GM18505 (cell line): ENCODE data around the gene UBR1.

ENCODE experiments used
- ATAC-seq: cut with Tn5 transposase; IDR thresholded peaks from one replicate; pipeline ENCODE4 v1.9.1; 2021; ENCODE audit not compliant: unreplicated experiment
- POLR2A ChIP-seq: IDR thresholded peaks from 4 replicates; pipeline ENCODE4 v1.6.1; 2011; ENCODE audit warnings: borderline replicate concordance; ENCODE audit not compliant: insufficient read depth, insufficient read length; ENCODE audit errors: extremely low read depth

Gene UBR1

GRCh38 chr15:43127752-43128151, 21.9 kb upstream of the UBR1 start:
- ATAC-seq: no peak
- TF ChIP-seq POLR2A: no peak

- no peak for ATAC-seq
- TF ChIP-seq POLR2A: no peak
Observed at GRCh38 chr15:43126356-43126755, 20.5 kb upstream of the UBR1 start.

- TF ChIP-seq POLR2A: no peak
- ATAC-seq: no peak
Observed at GRCh38 chr15:43125100-43125661, 19.3 kb upstream of the UBR1 start.

GRCh38 chr15:43121863-43122262, 16.0 kb upstream of the UBR1 start:
- no peak for ATAC-seq
- TF ChIP-seq POLR2A: no peak

GRCh38 chr15:43118829-43119228, 13.0 kb upstream of the UBR1 start:
- TF ChIP-seq POLR2A: no peak
- no peak for ATAC-seq

GRCh38 chr15:43118286-43118685, 12.4 kb upstream of the UBR1 start:
- no peak for TF ChIP-seq POLR2A
- ATAC-seq: no peak

- TF ChIP-seq POLR2A: no peak
- no peak for ATAC-seq
Observed at GRCh38 chr15:43111354-43111753, 5.5 kb upstream of the UBR1 start.

GRCh38 chr15:43107751-43108150, 1.9 kb upstream of the UBR1 start:
- no peak for ATAC-seq
- TF ChIP-seq POLR2A: no peak

- TF ChIP-seq POLR2A: no peak
- ATAC-seq: no peak
Observed at GRCh38 chr15:43106486-43106829, 620 bp upstream of the UBR1 start.

GRCh38 chr15:43105077-43105736, 631 bp downstream of the UBR1 start:
- no peak for TF ChIP-seq POLR2A
- peak; percentile 9 for ATAC-seq

GRCh38 chr15:43104426-43104825, 1.4 kb downstream of the UBR1 start:
- ATAC-seq: no peak
- TF ChIP-seq POLR2A: no peak

GRCh38 chr15:43103907-43104306, 1.9 kb downstream of the UBR1 start:
- no peak for TF ChIP-seq POLR2A

GRCh38 chr15:43102187-43102586, 3.7 kb downstream of the UBR1 start:
- no peak for ATAC-seq
- no peak for TF ChIP-seq POLR2A

More at GRCh38 chr15:43103907-43104306, 1.9 kb downstream of the UBR1 start:
- ATAC-seq: no peak

GRCh38 chr15:43100971-43101370, 4.9 kb downstream of the UBR1 start:
- no peak for TF ChIP-seq POLR2A
- no peak for ATAC-seq
